RWPE2 (cell line): ENCODE measurements around the gene WNT6.

Experiments used
- ATAC-seq: fragments of 200-7000 bp; cut with Tn5 transposase; 3 replicates; pipeline ENCODE4 v1.9.1; 2021; ENCODE audit warnings: low read depth
- DNase-seq: peaks from one replicate; pipeline ENCODE4 v3.0.0-alpha.2; 2020; ENCODE audit warnings: low spot score
- H3K27ac ChIP-seq: fragments of 450-650 bp; 2 replicates; pipeline ENCODE4 v1.5.1; 2017; ENCODE audit warnings: mild to moderate bottlenecking; ENCODE audit not compliant: poor library complexity, severe bottlenecking
- H3K27me3 ChIP-seq: fragments of 250-450 bp; sonication (Bioruptor Pico); 2 replicates; pipeline ENCODE4 v1.5.1; 2021; ENCODE audit warnings: mild to moderate bottlenecking, moderate library complexity; ENCODE audit not compliant: insufficient read depth, poor library complexity, severe bottlenecking
- H3K36me3 ChIP-seq: fragments of 250-450 bp; sonication (Bioruptor Pico); 2 replicates; pipeline ENCODE4 v1.5.1; 2020; ENCODE audit warnings: low read depth, mild to moderate bottlenecking, moderate library complexity
- H3K4me1 ChIP-seq: fragments of 250-450 bp; sonication (Bioruptor Pico); 2 replicates; pipeline ENCODE4 v1.5.1; 2021; ENCODE audit warnings: mild to moderate bottlenecking, moderate library complexity; ENCODE audit not compliant: insufficient read depth, poor library complexity, severe bottlenecking
- H3K4me3 ChIP-seq: fragments of 250-450 bp; sonication (Bioruptor Pico); 2 replicates; pipeline ENCODE4 v1.5.1; 2021; ENCODE audit warnings: mild to moderate bottlenecking, moderate library complexity; ENCODE audit not compliant: severe bottlenecking
- H3K9me3 ChIP-seq: fragments of 250-450 bp; sonication (Bioruptor Pico); 2 replicates; pipeline ENCODE4 v1.5.1; 2021; ENCODE audit warnings: mild to moderate bottlenecking, moderate library complexity; ENCODE audit not compliant: severe bottlenecking
- CTCF ChIP-seq: fragments of 450-650 bp; IDR thresholded peaks from one replicate; pipeline ENCODE4 v1.5.1; 2017; ENCODE audit warnings: mild to moderate bottlenecking, moderate library complexity; ENCODE audit not compliant: poor library complexity, severe bottlenecking

Gene WNT6

GRCh38 chr2:218854860-218855259 lies 4.7 kb upstream of the WNT6 start:
- Histone ChIP-seq H3K9me3 (no peaks in the 10 kb centered on the region), H3K27ac (no peak overlapping the region), H3K27me3 (peaks cover 22% of the 10 kb centered on the region), H3K4me3 (no peak overlapping the region), H3K4me1 (no peaks in the 10 kb centered on the region), H3K36me3 (no peaks in the 10 kb centered on the region)
- ATAC-seq (no peak), DNase-seq (no peak)
- TF ChIP-seq CTCF: no peak

- H3K27me3 ChIP-seq: peaks cover 29% of the 10 kb centered on the region
- H3K36me3 ChIP-seq: no peaks in the 10 kb centered on the region
- H3K4me1 ChIP-seq: peaks cover 4% of the 10 kb centered on the region
- TF ChIP-seq CTCF: no peak
- DNase-seq (no peak), ATAC-seq (no peak)
- H3K9me3 ChIP-seq: no peaks in the 10 kb centered on the region
- no peak overlapping the region for H3K27ac ChIP-seq
- H3K4me3 ChIP-seq: no peak overlapping the region
These were observed 4.1 kb upstream of the WNT6 start for GRCh38 chr2:218855305-218856166.

GRCh38 chr2:218856167-218856895 lies 3.3 kb upstream of the WNT6 start:
- peaks cover 4% of the 10 kb centered on the region for H3K4me1 ChIP-seq
- DNase-seq: no peak
- H3K27me3 ChIP-seq: peaks cover 36% of the 10 kb centered on the region
- ATAC-seq: no peak
- no peaks in the 10 kb centered on the region for H3K36me3 ChIP-seq
- no peak overlapping the region for H3K27ac ChIP-seq
- no peaks in the 10 kb centered on the region for H3K9me3 ChIP-seq
- H3K4me3 ChIP-seq: no peak overlapping the region
- no peak for TF ChIP-seq CTCF

DNA sequence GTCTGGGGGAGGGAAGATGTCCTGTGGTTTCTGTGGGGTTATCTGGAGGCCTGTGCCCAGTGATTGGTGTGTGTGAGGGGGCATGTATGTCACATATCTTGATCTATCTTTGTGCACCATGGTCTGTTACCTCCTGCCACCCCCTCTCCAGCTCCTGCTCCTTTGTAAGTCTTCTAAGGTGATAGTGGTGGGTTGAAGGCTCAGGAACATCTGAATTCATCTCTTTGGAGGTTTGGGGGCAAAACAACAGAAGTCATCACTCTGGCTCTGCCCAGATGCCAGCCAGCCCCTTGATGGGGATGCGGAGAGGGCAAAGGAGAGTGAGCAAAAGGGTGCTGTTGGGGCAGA lies 2.7 kb upstream of the WNT6 start:
- no peak overlapping the region for H3K27ac ChIP-seq
- DNase-seq (no peak), ATAC-seq (no peak)
- H3K4me3 ChIP-seq: no peak overlapping the region
- H3K36me3 ChIP-seq: no peaks in the 10 kb centered on the region
- no peaks in the 10 kb centered on the region for H3K9me3 ChIP-seq
- H3K27me3 ChIP-seq: peaks cover 41% of the 10 kb centered on the region
- TF ChIP-seq CTCF: no peak
- peaks cover 4% of the 10 kb centered on the region for H3K4me1 ChIP-seq
